Measurements from ENCODE around the gene TUBGCP4. TPM values are rescaled to one million over a fixed set of nuclear protein-coding genes. Genes with fewer than 3 reads are reported as not detected.

Gene TUBGCP4
- total RNA-seq, 1 experiment from 2014 or later = 31.9 TPM

- intact Hi-C loops (cut with micrococcal nuclease; ENCODE audit: unreplicated experiment) (no loop called here), in situ Hi-C loops (cut with HindIII; ENCODE audit: low pct_unique_long_range_greater_than_20kb, low sequenced_read_pairs) (no loop called here)
- no peak for ATAC-seq
- Histone ChIP-seq H3K4me3 (ENCODE audit: low read depth in 2 of 2, low read length in 2 of 2) (no peak overlapping the region), H3K36me3 (ENCODE audit: control insufficient read depth, insufficient read depth, low read length) (peaks cover 35% of the 10 kb centered on the region), H3K27me3 (ENCODE audit: control insufficient read depth, insufficient read depth, low read length) (no peaks in the 10 kb centered on the region), H3K27ac (ENCODE audit: low read length) (no peak overlapping the region), H3K4me1 (ENCODE audit: control insufficient read depth, insufficient read depth, low read length) (no peaks in the 10 kb centered on the region), H3K9me3 (ENCODE audit: control insufficient read depth, insufficient read depth, low read depth, low read length) (no peaks in the 10 kb centered on the region)
- no TSS peak for BruUV-seq (replicated peaks)
- ChIA-PET POLR2A (no interaction called here), CTCF (no interaction called here)
- no peak for DNase-seq (ENCODE audit: low read depth, low spot score)
- TF ChIP-seq CTCF (IDR thresholded peaks at IDR 0.05) (no peak), SIN3A (IDR thresholded peaks at IDR 0.05; ENCODE audit: borderline replicate concordance, insufficient read depth, low read depth, low read length) (no peak), TCF7L2 (IDR thresholded peaks at IDR 0.05; ENCODE audit: low read depth, low read length) (no peak), POLR2AphosphoS5 (IDR thresholded peaks at IDR 0.05; ENCODE audit: low read depth, low read length) (no peak), REST (IDR thresholded peaks at IDR 0.05; ENCODE audit: insufficient read depth in 1 of 2, low read depth in 2 of 2, low read length in 1 of 2) (no peak)
These were observed 41.2 kb downstream of the TUBGCP4 start for GRCh38 chr15:43412096-43412495.

GRCh38 chr15:43414196-43414595, 43.3 kb downstream of the TUBGCP4 start:
- H3K27ac ChIP-seq (ENCODE audit: low read length) = no peak overlapping the region
- no peaks in the 10 kb centered on the region for H3K27me3 ChIP-seq (ENCODE audit: control insufficient read depth, insufficient read depth, low read length)
- no peak overlapping the region for H3K4me3 ChIP-seq (ENCODE audit: low read depth in 2 of 2, low read length in 2 of 2)
- no peaks in the 10 kb centered on the region for H3K9me3 ChIP-seq (ENCODE audit: control insufficient read depth, insufficient read depth, low read depth, low read length)
- H3K36me3 ChIP-seq (ENCODE audit: control insufficient read depth, insufficient read depth, low read length) = peaks cover 26% of the 10 kb centered on the region
- ChIA-PET CTCF (no interaction called here), POLR2A (no interaction called here)
- no peak for DNase-seq (ENCODE audit: low read depth, low spot score)
- no peak for ATAC-seq
- intact Hi-C loops (cut with micrococcal nuclease; ENCODE audit: unreplicated experiment) (no loop called here), in situ Hi-C loops (cut with HindIII; ENCODE audit: low pct_unique_long_range_greater_than_20kb, low sequenced_read_pairs) (no loop called here)
- TF ChIP-seq REST (IDR thresholded peaks at IDR 0.05; ENCODE audit: insufficient read depth in 1 of 2, low read depth in 2 of 2, low read length in 1 of 2) (no peak), CTCF (IDR thresholded peaks at IDR 0.05) (no peak), POLR2AphosphoS5 (IDR thresholded peaks at IDR 0.05; ENCODE audit: low read depth, low read length) (no peak), TCF7L2 (IDR thresholded peaks at IDR 0.05; ENCODE audit: low read depth, low read length) (no peak), SIN3A (IDR thresholded peaks at IDR 0.05; ENCODE audit: borderline replicate concordance, insufficient read depth, low read depth, low read length) (no peak)
- BruUV-seq (replicated peaks) = no TSS peak
- H3K4me1 ChIP-seq (ENCODE audit: control insufficient read depth, insufficient read depth, low read length) = no peaks in the 10 kb centered on the region

All from Panc1 (cell line).